Testis (tissue), 2 donors: ENCODE measurements around the gene CASK.

Experiments used
- CTCF ChIP-seq, 3 experiments: fragments of 450-650 bp in 2 of 3; fragments of 200-600 bp in 1 of 3; sonication (generic) in 1 of 3; IDR thresholded peaks; one replicate each; pipeline ENCODE4 v1.5.1; 2016 to 2019; ENCODE audit warnings: antibody characterized with exemption in 3 of 3, mild to moderate bottlenecking in 2 of 3, moderate library complexity in 1 of 3
- POLR2A ChIP-seq: fragments of 450-650 bp; IDR thresholded peaks from one replicate; pipeline ENCODE4 v1.6.1; 2017; ENCODE audit warnings: antibody characterized with exemption, mild to moderate bottlenecking, moderate library complexity

- TF ChIP-seq CTCF (IDR thresholded peaks at IDR 0.05) (no peak), POLR2A (no peak)
Measured at GRCh38 chrX:41471786-41472185, 451.6 kb downstream of the CASK start.
